ENCODE results near the gene XPA. TPM values are rescaled to one million over a fixed set of nuclear protein-coding genes. Genes with fewer than 3 reads are reported as not detected.

XPA gene
- total RNA-seq, 6 donors from 2014 or later = 10.4 to 26.8 (median 11.5) TPM

GRCh38 chr9:97628668-97629067 lies 68.5 kb downstream of the XPA start:
- Histone ChIP-seq H3K27ac (no peak overlapping the region), H3K9me3 (no peaks in the 10 kb centered on the region), H3K4me3 (no peak overlapping the region), H3K27me3 (no peaks in the 10 kb centered on the region), H3K36me3 (peaks cover 0 to 20% (median 4%) of the 10 kb centered on the region in 4 donors), H3K4me1 (peaks cover 8 to 27% (median 18%) of the 10 kb centered on the region in 4 donors)
- ATAC-seq (ENCODE audit: low FRiP score in 2 of 2) (no peak), DNase-seq (no peak)
- WGBS, 2 donors = 87 to 93% methylated on average over 3 of the region's 3 CpGs
- TF ChIP-seq CTCF (IDR thresholded peaks at IDR 0.05) (no peak), EP300 (IDR thresholded peaks at IDR 0.05) (no peak), POLR2A (IDR thresholded peaks at IDR 0.05) (no peak), POLR2AphosphoS5 (IDR thresholded peaks at IDR 0.05) (no peak)

- H3K27ac ChIP-seq = peak overlapping the region; percentile 31 to 69 (median 48)
- no peak for ATAC-seq (ENCODE audit: low FRiP score in 2 of 2)
- no peaks in the 10 kb centered on the region for H3K9me3 ChIP-seq
- H3K4me3 ChIP-seq = peak overlapping the region in 1 of 4 donors; percentile 9
- H3K4me1 ChIP-seq = peaks cover 8 to 27% (median 18%) of the 10 kb centered on the region in 4 donors
- no peak for DNase-seq
- no peaks in the 10 kb centered on the region for H3K27me3 ChIP-seq
- 39 to 50% methylated on average over 5 of the region's 5 CpGs for WGBS, 2 donors
- TF ChIP-seq POLR2AphosphoS5 (IDR thresholded peaks at IDR 0.05) = no peak
- TF ChIP-seq EP300 (IDR thresholded peaks at IDR 0.05) = no peak
- no peak for TF ChIP-seq POLR2A (IDR thresholded peaks at IDR 0.05)
- TF ChIP-seq CTCF (IDR thresholded peaks at IDR 0.05) = no peak
- H3K36me3 ChIP-seq = peaks cover 0 to 27% (median 4%) of the 10 kb centered on the region in 4 donors
Observed at GRCh38 chr9:97627624-97628023, 69.5 kb downstream of the XPA start.

- Histone ChIP-seq H3K9me3 (no peaks in the 10 kb centered on the region), H3K27ac (no peak overlapping the region), H3K36me3 (peaks cover 0 to 40% (median 4%) of the 10 kb centered on the region in 4 donors), H3K4me1 (peaks cover 0 to 17% (median 5%) of the 10 kb centered on the region in 4 donors), H3K27me3 (no peaks in the 10 kb centered on the region), H3K4me3 (no peak overlapping the region)
- TF ChIP-seq CTCF (IDR thresholded peaks at IDR 0.05) = no peak
- TF ChIP-seq POLR2AphosphoS5 (IDR thresholded peaks at IDR 0.05) = no peak
- no peak for TF ChIP-seq POLR2A (IDR thresholded peaks at IDR 0.05)
- no peak for TF ChIP-seq EP300 (IDR thresholded peaks at IDR 0.05)
- DNase-seq (no peak), ATAC-seq (ENCODE audit: low FRiP score in 2 of 2) (no peak)
- 58 to 61% methylated on average over 3 of the region's 3 CpGs for WGBS, 2 donors
Observed at GRCh38 chr9:97625620-97626019, 71.5 kb downstream of the XPA start.

Other genes with a start within 250 kb of the XPA start
- gene TMOD1, start 195.7 kb downstream of the XPA start, total RNA-seq = 10 to 100 TPM in 1 of 6 donors, 1 to 10 TPM in 5; 4.4 to 12.6 (median 8.8) TPM
- gene TSTD2, start 64.0 kb downstream of the XPA start, total RNA-seq = 10 to 100 TPM; 10.4 to 26.0 (median 21.0) TPM
- 10 to 100 TPM; 16.3 to 51.3 (median 22.1) TPM for gene NCBP1, start 63.5 kb downstream of the XPA start, total RNA-seq
- 1 to 10 TPM in 1 of 6 donors, not detected in 5; 1.8 TPM for gene FOXE1, start 155.9 kb upstream of the XPA start, total RNA-seq
- gene TRMO, start 225.2 kb upstream of the XPA start, total RNA-seq = 10 to 100 TPM; 18.1 to 68.1 (median 37.7) TPM
- 1 to 10 TPM in 2 of 6 donors, under 1 TPM in 4; 0.26 to 3.0 (median 0.51) TPM for gene HEMGN, start 240.8 kb upstream of the XPA start, total RNA-seq